GM21423 (cell line): ENCODE measurements around the gene SPATA13.

Experiments used
- ATAC-seq: cut with Tn5 transposase; IDR thresholded peaks from one replicate; pipeline ENCODE4 v1.9.1; 2021; ENCODE audit warnings: mild to moderate bottlenecking, moderate library complexity; ENCODE audit not compliant: unreplicated experiment

Gene SPATA13

DNA sequence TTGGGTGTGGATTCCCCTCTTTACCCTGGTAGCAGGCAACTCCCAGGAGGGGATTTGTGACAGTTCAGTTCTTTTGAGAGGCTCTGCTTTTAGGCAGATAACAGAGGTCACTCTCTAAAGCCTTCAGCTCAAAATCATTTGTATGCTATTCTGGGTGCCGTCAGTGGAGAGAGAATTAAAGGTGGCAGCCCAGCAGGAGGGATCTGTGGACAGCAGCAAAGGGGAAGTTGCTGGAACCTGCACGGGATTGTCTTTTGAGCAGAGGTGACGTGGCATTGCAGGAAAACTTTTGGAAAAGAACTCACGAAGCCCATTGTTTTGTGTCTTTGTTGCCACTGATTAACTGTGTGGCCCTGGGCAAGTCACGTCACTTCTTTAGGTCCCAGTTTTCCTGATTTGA lies 86.5 kb downstream of the SPATA13 start:
- no peak for ATAC-seq

DNA sequence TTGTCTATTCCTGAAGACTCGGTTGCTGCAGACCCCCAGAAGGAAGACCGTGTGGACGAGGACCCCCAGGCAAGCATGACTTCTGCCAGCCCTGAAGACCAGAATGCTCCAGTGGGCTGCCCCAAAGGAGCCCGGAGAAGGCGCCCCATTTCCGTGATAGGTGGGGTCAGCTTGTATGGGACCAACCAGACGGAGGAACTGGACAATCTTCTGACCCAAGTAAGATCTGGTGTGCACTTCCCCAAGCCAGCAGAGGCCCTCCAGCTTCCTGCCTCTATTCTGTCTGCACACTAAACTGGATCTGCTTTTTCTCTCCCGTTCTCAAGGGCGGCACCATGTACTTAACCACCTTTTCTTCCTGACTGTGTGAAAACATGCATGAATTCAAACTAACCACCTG lies 89.1 kb downstream of the SPATA13 start:
- ATAC-seq, result no peak

DNA sequence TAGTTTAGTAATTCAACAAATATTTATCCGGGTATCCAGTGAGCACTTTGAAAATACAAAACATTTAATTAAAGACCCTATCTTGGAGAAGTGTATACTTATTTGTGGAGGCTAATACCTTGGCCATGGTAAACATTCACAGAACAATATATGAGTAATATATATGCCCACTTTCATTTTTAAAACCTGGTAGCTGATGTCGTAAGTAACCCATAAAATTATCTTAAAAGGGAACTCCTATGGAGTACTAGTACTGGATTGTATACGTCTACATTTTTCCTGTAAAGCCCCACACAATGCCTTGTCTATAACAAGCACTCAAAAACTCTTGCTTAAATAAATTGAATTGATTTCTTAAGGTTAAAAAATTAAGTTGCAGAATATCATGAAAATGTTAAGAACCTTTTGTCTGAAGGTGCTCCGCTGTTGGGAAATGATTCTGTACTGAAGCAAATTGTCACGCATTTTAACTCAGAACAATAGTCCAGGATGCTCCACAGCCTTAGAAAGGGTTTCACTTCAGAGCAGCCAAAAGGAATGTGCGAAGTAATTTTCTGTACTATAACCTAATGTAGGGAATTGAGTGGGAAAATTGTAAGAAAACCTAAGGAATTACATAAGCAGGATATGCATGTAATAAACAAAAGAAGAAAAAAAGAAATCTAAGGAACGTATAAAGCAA lies 90.0 kb downstream of the SPATA13 start:
- no peak for ATAC-seq

- ATAC-seq, result no peak
Observed at GRCh38 chr13:24251525-24251924, 91.0 kb downstream of the SPATA13 start.

DNA sequence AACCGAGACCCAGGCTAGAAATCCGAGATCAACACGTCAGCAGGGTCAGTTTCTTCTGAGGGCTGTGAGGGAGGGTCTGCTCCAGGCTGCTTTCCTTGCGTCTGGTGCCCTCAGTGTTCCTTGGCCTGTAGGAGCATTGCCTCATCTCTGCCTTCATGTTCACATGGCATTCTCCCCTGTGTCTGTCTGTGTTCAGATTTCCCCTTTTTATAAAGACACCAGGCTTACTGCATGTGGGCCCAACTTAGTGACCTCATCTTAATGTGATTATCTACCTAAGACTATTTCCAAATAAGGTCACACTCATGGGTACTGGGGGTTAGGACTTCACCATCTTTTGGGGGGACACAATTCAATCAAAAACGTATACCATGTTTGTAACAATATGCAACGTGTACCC lies 91.6 kb downstream of the SPATA13 start:
- ATAC-seq, result no peak

GRCh38 chr13:24253520-24254145 lies 93.1 kb downstream of the SPATA13 start:
- ATAC-seq, result no peak

DNA sequence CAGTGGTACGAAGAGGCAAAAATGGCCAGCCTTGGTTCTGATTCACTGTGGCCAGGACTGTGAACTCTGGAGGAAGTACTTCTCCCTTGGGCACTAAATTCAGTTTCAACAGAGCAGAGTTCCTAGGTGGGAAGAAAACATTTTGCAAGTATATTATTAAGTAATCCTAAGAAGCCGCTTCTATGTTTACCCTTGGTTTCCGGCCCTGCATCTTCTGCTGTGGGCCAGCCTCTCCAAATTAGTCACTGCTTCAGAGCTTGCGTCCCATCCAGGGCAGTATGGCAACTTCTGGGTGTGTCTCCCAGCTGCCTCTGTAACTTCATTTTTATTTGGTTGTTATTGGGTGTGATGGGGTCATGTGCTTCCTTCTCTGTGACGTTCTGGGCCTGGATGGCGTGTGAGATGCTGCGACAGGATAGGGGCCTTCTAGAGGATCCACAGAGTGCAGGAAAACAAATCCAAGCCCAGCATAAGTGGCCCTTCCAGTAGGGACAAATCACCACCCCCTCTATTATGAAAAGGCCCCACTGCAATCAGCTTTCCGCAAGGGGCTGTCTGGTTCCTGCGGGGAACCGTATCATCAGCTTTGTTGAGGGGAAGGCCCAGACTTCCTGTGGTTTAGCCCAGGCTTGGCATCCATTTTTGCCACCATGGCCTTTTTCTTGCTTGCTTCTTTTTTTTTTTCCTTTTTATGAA lies 93.8 kb downstream of the SPATA13 start:
- ATAC-seq, result peak; percentile 59

- no peak for ATAC-seq
Observed at GRCh38 chr13:24257497-24257896, 97.0 kb downstream of the SPATA13 start.

GRCh38 chr13:24261566-24261965 lies 101.0 kb downstream of the SPATA13 start:
- ATAC-seq, result no peak

DNA sequence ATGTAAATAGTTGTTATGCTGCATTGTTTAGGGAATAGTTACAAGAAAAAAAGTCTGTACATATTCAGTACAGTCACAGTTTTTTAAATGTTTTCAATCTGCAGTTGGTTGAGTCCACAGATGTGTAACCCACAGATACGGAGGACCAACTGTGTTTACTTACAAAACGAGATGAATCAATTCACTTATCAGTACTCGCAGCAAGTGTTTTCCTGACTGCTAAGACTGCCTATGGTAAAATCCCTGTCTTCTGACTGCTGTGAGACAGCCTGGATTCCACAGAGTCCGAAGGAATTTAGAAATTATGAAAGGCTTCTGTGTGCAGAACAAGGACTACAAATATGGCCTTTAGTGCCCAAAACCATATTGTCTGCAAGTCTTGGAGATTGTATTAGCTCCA lies 103.1 kb downstream of the SPATA13 start:
- ATAC-seq, result no peak

- ATAC-seq, result peak; percentile 71
Observed at GRCh38 chr13:24264976-24265375, 104.5 kb downstream of the SPATA13 start.

DNA sequence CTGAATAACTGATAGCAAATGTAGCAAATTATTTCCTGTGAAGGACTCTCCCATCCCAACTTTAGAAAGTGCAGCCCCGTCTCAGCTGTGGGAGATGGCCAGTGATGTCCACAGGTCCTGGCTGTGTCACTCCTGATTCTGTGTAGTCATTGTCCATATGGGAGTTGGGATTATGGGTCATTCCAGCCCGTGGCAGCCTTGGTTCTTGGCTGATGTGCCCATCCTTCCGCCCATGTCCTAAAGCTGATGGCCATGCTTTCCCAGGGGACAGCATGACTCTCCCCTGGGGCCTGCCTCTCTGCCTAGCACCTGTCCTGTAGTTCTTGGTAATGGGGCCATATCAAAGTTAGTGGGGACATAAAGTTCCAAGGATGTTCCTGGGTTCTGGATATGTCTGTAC lies 104.9 kb downstream of the SPATA13 start:
- no peak for ATAC-seq

GRCh38 chr13:24267274-24267673 lies 106.8 kb downstream of the SPATA13 start:
- no peak for ATAC-seq

DNA sequence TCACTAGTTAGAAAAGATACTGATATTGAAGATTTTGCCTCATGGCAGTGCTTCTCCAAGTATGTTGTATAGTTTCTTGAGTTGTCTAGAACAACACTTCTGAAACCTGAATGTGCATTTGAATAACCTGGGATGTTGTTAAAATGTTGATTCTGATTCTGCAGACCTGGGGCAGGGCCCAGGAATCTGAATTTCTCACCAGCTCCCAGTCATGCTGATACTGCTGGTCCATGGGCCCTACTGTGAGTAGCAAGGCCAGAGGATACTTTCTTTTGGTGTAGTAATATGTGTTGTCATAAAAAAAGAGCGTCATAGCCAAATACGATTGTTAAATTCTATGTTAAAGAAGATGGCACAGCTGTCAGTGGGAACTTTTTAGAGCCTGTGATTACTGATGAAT lies 107.3 kb downstream of the SPATA13 start:
- no peak for ATAC-seq

- ATAC-seq, result no peak
Observed at GRCh38 chr13:24269821-24270220, 109.3 kb downstream of the SPATA13 start.

GRCh38 chr13:24270639-24271141 lies 110.2 kb downstream of the SPATA13 start:
- ATAC-seq, result peak; percentile 51

DNA sequence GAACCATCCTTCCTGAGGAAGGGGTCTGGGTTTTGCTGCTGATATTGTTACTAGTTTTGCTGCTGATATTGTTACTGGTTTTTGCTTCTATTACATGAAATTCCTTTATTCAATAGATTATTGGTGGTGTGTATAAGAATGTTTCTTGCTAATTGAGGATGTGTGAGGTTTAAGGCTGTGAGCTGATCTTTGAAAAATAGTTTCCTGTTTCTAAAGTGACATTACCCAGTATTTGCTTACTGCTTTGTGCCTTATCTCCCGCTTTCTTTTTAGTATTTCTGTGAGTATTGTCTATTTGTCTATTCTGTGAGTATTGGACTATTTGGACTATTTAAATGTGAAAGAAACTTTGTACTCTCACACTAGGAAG lies 110.7 kb downstream of the SPATA13 start:
- ATAC-seq, result no peak

DNA sequence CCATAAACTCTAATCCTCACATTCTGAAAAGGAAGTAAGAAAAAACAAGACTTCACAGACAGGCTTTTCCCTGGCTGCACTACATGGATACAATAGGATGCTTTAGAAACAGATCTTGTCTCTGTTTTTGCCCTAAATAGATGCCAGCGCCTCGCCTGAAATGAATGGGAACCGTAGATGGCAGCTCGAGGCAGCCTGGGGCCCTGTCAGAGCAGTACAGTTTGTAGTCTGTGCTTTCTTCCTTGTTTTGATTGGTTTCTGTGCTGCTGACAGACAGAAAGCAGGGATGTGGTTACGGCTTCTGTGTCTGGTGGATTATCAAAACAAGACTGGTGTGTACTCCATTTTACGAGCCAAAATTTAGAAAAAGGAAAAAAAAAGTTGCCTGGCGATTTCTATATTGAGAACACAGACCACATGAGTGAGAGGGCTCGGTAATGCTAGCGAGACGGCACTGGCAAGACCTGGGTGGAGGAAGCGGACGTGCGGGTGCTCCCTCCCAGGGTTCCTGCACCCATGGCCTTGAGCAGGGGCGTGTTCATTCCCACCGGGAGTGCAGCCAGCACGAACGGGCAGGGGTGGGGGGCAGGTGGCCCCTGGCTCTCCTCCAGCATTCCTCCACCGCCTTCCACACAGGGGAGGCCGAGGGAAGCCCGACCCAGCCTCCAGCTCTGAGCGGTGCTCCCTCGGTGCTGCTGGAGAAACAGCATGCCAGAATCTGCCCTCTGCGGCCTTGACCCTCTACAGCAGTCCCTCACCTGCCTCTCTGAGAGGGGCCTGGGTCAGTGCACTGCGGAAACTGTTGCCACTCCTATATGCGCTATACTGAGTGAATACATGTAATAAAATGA lies 111.3 kb downstream of the SPATA13 start:
- ATAC-seq, result peak; percentile 42

GRCh38 chr13:24272452-24273161 lies 112.1 kb downstream of the SPATA13 start:
- no peak for ATAC-seq

DNA sequence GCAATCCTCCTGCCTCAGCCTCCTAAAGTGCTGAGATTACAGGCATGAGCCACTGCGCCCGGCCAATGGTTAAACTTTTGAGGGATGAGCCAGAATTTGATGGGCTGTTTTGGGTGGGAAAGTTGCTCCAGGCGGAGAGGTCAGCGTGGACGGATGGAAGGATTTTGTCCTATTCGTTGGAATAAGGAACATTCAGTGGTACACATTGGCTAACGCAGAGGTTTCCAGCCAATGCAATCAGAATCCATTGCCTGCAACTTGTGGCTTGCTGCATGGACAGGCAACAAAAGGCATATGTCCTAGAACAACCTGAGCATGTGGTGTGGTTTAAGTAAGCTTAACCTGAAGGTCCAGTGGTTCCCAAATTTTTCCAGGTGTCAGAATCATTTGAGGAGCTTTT lies 113.4 kb downstream of the SPATA13 start:
- ATAC-seq, result no peak
